Caco-2 (cell line): ENCODE results near the gene IRF9. TPM values are rescaled to one million over a fixed set of nuclear protein-coding genes. Genes with fewer than 3 reads are reported as not detected.

ENCODE experiments used
- BruUV-seq: library from RNA; stranded (reverse); fragments of 400-500 nt; replicated peaks from 2 replicates; lab custom pipeline; 2021; lab: Mats Ljungman, UMichigan
- CTCF ChIA-PET: fragments of 300-600 bp; sonication (Branson Sonifier 250); formaldehyde crosslinking; loops from one replicate; lab custom pipeline; 2022; ENCODE audit warnings: antibody characterized with exemption; lab: Charles Lee
- POLR2A ChIA-PET: fragments of 300-600 bp; sonication (Branson Sonifier 250); formaldehyde crosslinking; loops from one replicate; lab custom pipeline; 2022; ENCODE audit warnings: antibody characterized with exemption; lab: Charles Lee
- DNase-seq, 2 experiments: peaks; one replicate each; pipeline versions ENCODE4 v3.0.0 to v3.0.0-alpha.2; 2020 to 2022
- H3K27me3 ChIP-seq: replicated peaks from 2 replicates; pipeline ENCODE4 v1.6.0; 2011; ENCODE audit warnings: low read length; ENCODE audit not compliant: control insufficient read depth, insufficient read depth
- H3K36me3 ChIP-seq: 2 replicates; pipeline ENCODE4 v1.5.1; 2011; ENCODE audit warnings: low read length; ENCODE audit not compliant: control insufficient read depth, insufficient read depth
- H3K4me1 ChIP-seq: fragments of 250-450 bp; sonication (Bioruptor Pico); 2 replicates; pipeline ENCODE4 v1.5.1; 2020; ENCODE audit warnings: mild to moderate bottlenecking
- H3K4me3 ChIP-seq: 2 replicates; pipeline ENCODE4 v1.5.1; 2011; ENCODE audit warnings: low read depth, mild to moderate bottlenecking, control low read depth, low read length
- H3K9me3 ChIP-seq: fragments of 250-450 bp; sonication (Bioruptor Pico); 2 replicates; pipeline ENCODE4 v1.5.1; 2020; ENCODE audit warnings: mild to moderate bottlenecking, moderate library complexity
- H3K27ac Mint-ChIP-seq: one replicate; pipeline ENCODE4 v1.8.0; 2022; ENCODE audit warnings: mixed read lengths; ENCODE audit not compliant: unreplicated experiment
- H3K27me3 Mint-ChIP-seq: one replicate; pipeline ENCODE4 v1.8.0; 2022; ENCODE audit warnings: mixed read lengths; ENCODE audit not compliant: insufficient read depth, unreplicated experiment
- H3K36me3 Mint-ChIP-seq: one replicate; pipeline ENCODE4 v1.8.0; 2022; ENCODE audit warnings: mild to moderate bottlenecking, mixed read lengths; ENCODE audit not compliant: insufficient read depth, unreplicated experiment
- H3K4me1 Mint-ChIP-seq: one replicate; pipeline ENCODE4 v1.8.0; 2022; ENCODE audit warnings: low read depth, mixed read lengths; ENCODE audit not compliant: unreplicated experiment
- H3K4me3 Mint-ChIP-seq: one replicate; pipeline ENCODE4 v1.8.0; 2022; ENCODE audit warnings: mild to moderate bottlenecking, moderate library complexity, mixed read lengths; ENCODE audit not compliant: unreplicated experiment
- H3K9me3 Mint-ChIP-seq: one replicate; pipeline ENCODE4 v1.8.0; 2022; ENCODE audit warnings: mixed read lengths; ENCODE audit not compliant: unreplicated experiment
- intact Hi-C: fragments of 100-400 bp; cut with micrococcal nuclease; formaldehyde crosslinking; loops from one replicate; pipeline ENCODE4 v1.10.0; 2022; ENCODE audit not compliant: unreplicated experiment
- total RNA-seq: library from RNA; stranded (reverse); gene quantifications from 2 replicates; pipeline ENCODE4 v1.2.3, GENCODE V29; 2022
- TF ChIP-seq, protein P1 (sequence below), 2 experiments: fragments of 200-600 bp in 1 of 2; IDR thresholded peaks; 1 replicate in 1 of 2; 2 replicates in 1 of 2; pipeline versions ENCODE4 v1.5.1 to v1.8.0; 2011 to 2022; ENCODE audit warnings: antibody characterized with exemption in 1 of 2, control low read depth in 1 of 2, inconsistent platforms in 1 of 2, low read depth in 1 of 2, low read length in 1 of 2, mild to moderate bottlenecking in 1 of 2, moderate library complexity in 1 of 2; ENCODE audit not compliant: insufficient read depth in 1 of 2, severe bottlenecking in 1 of 2, unreplicated experiment in 1 of 2

The IRF9 gene
- total RNA-seq, 1 experiment from 2014 or later: 55.4 TPM

DNA sequence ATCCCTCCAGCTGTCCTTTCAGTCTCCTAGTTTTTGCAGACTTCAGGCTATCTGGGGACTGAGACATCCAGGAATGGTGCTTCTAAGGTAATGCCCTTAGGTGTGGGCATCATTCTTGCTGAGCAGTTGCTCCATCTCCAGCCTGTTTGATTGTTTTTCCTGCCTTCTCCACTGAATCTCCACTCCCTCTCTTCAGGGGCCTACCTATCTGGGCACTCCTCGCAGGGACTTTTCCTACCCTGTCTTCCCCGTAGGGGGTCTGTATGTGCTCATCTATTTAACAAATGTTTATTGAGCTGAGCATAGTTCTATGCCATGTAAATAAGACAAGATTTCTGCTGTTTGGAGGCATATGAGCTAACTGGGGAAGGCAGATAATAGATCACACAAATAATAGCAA lies 28.1 kb upstream of the IRF9 start:
- Histone ChIP-seq H3K36me3 (no peaks in the 10 kb centered on the region; the same call in 1 of the 2 replicates), H3K27me3 (no peaks in the 10 kb centered on the region), H3K9me3 (no peaks in the 10 kb centered on the region), H3K4me3 (no peak overlapping the region), H3K4me1 (no peaks in the 10 kb centered on the region; the same call in 1 of the 2 replicates)
- ChIA-PET CTCF (interaction anchor here (1.2 kb wide), 1 partner anchor 28 kb away, joined by 3 read pairs; the partner anchor contains the start of gene IRF9), POLR2A (interaction anchor here (0.6 kb wide), 1 partner anchor 9 kb away, joined by 3 read pairs; the partner anchor contains the start of gene EMC9)
- TF ChIP-seq, protein P1, sequence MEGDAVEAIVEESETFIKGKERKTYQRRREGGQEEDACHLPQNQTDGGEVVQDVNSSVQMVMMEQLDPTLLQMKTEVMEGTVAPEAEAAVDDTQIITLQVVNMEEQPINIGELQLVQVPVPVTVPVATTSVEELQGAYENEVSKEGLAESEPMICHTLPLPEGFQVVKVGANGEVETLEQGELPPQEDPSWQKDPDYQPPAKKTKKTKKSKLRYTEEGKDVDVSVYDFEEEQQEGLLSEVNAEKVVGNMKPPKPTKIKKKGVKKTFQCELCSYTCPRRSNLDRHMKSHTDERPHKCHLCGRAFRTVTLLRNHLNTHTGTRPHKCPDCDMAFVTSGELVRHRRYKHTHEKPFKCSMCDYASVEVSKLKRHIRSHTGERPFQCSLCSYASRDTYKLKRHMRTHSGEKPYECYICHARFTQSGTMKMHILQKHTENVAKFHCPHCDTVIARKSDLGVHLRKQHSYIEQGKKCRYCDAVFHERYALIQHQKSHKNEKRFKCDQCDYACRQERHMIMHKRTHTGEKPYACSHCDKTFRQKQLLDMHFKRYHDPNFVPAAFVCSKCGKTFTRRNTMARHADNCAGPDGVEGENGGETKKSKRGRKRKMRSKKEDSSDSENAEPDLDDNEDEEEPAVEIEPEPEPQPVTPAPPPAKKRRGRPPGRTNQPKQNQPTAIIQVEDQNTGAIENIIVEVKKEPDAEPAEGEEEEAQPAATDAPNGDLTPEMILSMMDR (IDR thresholded peaks at IDR 0.05; ENCODE audit: insufficient read depth in 1 of 2, low read depth in 1 of 2, low read length in 1 of 2, severe bottlenecking in 1 of 2, unreplicated experiment in 1 of 2): no peak
- Mint-ChIP-seq H3K36me3 (no peaks in the 10 kb centered on the region), H3K4me1 (peaks cover 18% of the 10 kb centered on the region), H3K27ac (peak overlapping the region; percentile 34), H3K4me3 (no peak overlapping the region), H3K9me3 (no peaks in the 10 kb centered on the region), H3K27me3 (no peaks in the 10 kb centered on the region)
- DNase-seq: no peak
- intact Hi-C loops: no loop called here
- no TSS peak for BruUV-seq

DNA sequence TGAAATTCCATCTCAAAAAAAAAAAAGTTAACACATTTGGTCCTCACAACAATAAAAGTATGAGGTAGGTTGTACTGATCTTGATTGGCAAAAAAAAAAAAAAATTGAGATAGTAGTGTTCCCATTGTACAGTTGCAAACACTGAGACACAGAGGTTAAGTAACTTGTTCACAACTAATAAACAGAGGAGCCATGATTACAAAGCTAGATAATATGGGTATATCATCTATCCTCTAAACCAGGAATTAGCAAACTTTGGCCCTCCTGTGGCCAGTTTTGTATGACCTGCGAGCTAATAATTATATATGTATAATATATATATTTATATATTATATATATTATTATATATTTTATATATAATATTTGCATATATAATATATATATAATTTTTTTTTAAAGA lies 27.3 kb upstream of the IRF9 start:
- TF ChIP-seq, protein P1 (IDR thresholded peaks at IDR 0.05; ENCODE audit: insufficient read depth in 1 of 2, low read depth in 1 of 2, low read length in 1 of 2, severe bottlenecking in 1 of 2, unreplicated experiment in 1 of 2): no peak
- Mint-ChIP-seq H3K4me1 (peaks cover 20% of the 10 kb centered on the region), H3K36me3 (peaks cover 2% of the 10 kb centered on the region), H3K9me3 (no peaks in the 10 kb centered on the region), H3K4me3 (no peak overlapping the region), H3K27ac (no peak overlapping the region), H3K27me3 (no peaks in the 10 kb centered on the region)
- Histone ChIP-seq H3K4me3 (no peak overlapping the region), H3K4me1 (no peaks in the 10 kb centered on the region; the same call in 1 of the 2 replicates), H3K27me3 (no peaks in the 10 kb centered on the region), H3K9me3 (no peaks in the 10 kb centered on the region), H3K36me3 (no peaks in the 10 kb centered on the region; the same call in 1 of the 2 replicates)
- BruUV-seq: no TSS peak
- ChIA-PET POLR2A (interaction anchor here (0.6 kb wide), 1 partner anchor 8 kb away, joined by 3 read pairs; the partner anchor contains the start of gene EMC9), CTCF (interaction anchor here (0.6 to 1.2 kb wide), 2 partner anchors 27 to 109 kb away, joined by 3 read pairs; partner anchors contain the start of gene IRF9)
- DNase-seq: no peak
- intact Hi-C loops: no loop called here

DNA sequence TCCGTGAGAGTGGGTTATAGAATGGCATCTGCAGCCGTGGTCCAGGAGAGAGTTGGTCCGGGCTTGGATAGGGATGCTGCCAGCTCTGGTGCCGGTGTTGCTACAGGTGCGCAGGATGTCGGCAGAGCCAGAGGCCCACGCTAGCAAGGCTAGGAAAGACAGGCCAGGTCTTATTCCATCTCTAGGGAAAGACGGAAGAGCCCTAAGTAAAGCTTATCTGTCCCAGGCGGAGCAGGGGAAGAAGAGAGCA lies 25.6 kb upstream of the IRF9 start:
- H3K27ac Mint-ChIP-seq: peak overlapping the region; percentile 33
- ChIA-PET POLR2A (interaction anchor here (1.5 to 3.1 kb wide), 4 partner anchors 11 to 42 kb away, joined by 7 to 57 read pairs (median 16); partner anchors contain the start of genes DCAF11, IRF9, NRL and PCK2), CTCF (interaction anchor here (0.7 to 2.4 kb wide), 10 partner anchors 11 to 1722 kb away, joined by 3 to 17 read pairs (median 8); partner anchors contain the start of genes DCAF11, IRF9, NRL and PSME2)
- no peaks in the 10 kb centered on the region for H3K9me3 Mint-ChIP-seq
- peak overlapping the region; percentile 77 for H3K4me3 Mint-ChIP-seq
- intact Hi-C loops: no loop called here
- H3K4me1 Mint-ChIP-seq: peaks cover 32% of the 10 kb centered on the region
- H3K27me3 Mint-ChIP-seq: no peaks in the 10 kb centered on the region
- H3K9me3 ChIP-seq: no peaks in the 10 kb centered on the region
- BruUV-seq: no TSS peak
- peaks cover 14% of the 10 kb centered on the region for H3K36me3 Mint-ChIP-seq
- DNase-seq: no peak
- no peaks in the 10 kb centered on the region for H3K27me3 ChIP-seq
- H3K4me3 ChIP-seq: peak overlapping the region; percentile 90
- no peaks in the 10 kb centered on the region; the same call in 1 of the 2 replicates for H3K4me1 ChIP-seq
- TF ChIP-seq, protein P1 (IDR thresholded peaks at IDR 0.05; ENCODE audit: insufficient read depth in 1 of 2, low read depth in 1 of 2, low read length in 1 of 2, severe bottlenecking in 1 of 2, unreplicated experiment in 1 of 2): no peak
- peaks cover 3% of the 10 kb centered on the region for H3K36me3 ChIP-seq
